Measurements from ENCODE around the gene IRAK2. TPM values are rescaled to one million over a fixed set of nuclear protein-coding genes. Genes with fewer than 3 reads are reported as not detected.

IRAK2 gene
- total RNA-seq, 1 donor from 2014 or later, result 1.5 TPM

DNA sequence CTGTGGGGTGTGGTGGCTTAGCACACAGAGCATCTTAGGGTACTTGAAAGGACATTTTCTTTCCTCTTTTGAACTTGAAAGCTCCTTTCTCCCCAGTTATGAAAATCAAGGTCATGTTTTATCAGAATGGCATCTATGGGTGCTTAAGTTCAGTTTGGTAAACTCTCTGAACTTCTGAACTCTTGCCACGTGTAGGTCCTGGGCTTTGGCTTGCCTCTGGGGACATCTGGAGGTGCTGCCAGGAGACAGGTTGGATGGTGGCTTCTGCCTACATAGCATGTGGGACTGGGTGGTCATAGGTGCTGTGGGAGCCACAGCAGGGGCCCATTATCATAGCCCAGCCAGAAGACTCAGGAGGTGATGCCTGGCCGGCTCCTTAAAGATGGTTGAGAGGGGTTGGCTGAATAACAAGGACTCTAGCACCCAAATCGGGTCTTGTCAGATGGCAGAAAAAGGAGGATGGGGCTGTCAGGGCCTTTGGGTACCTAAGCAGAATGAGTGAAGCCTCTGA lies 112.5 kb downstream of the IRAK2 start:
- H3K36me3 Mint-ChIP-seq (ENCODE audit: unreplicated experiment), result peaks cover 27% of the 10 kb centered on the region
- H3K27me3 Mint-ChIP-seq (ENCODE audit: unreplicated experiment), result no peaks in the 10 kb centered on the region
- H3K4me1 Mint-ChIP-seq (ENCODE audit: unreplicated experiment), result peaks cover 17% of the 10 kb centered on the region
- no peak overlapping the region for H3K27ac Mint-ChIP-seq (ENCODE audit: unreplicated experiment)
- no peaks in the 10 kb centered on the region for H3K9me3 Mint-ChIP-seq (ENCODE audit: unreplicated experiment)
- no peak for DNase-seq (ENCODE audit: extremely low spot score, unreplicated experiment)
- H3K4me3 Mint-ChIP-seq (ENCODE audit: unreplicated experiment), result no peak overlapping the region
- TF ChIP-seq, protein P1, sequence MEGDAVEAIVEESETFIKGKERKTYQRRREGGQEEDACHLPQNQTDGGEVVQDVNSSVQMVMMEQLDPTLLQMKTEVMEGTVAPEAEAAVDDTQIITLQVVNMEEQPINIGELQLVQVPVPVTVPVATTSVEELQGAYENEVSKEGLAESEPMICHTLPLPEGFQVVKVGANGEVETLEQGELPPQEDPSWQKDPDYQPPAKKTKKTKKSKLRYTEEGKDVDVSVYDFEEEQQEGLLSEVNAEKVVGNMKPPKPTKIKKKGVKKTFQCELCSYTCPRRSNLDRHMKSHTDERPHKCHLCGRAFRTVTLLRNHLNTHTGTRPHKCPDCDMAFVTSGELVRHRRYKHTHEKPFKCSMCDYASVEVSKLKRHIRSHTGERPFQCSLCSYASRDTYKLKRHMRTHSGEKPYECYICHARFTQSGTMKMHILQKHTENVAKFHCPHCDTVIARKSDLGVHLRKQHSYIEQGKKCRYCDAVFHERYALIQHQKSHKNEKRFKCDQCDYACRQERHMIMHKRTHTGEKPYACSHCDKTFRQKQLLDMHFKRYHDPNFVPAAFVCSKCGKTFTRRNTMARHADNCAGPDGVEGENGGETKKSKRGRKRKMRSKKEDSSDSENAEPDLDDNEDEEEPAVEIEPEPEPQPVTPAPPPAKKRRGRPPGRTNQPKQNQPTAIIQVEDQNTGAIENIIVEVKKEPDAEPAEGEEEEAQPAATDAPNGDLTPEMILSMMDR (IDR thresholded peaks at IDR 0.05), result no peak

DNA sequence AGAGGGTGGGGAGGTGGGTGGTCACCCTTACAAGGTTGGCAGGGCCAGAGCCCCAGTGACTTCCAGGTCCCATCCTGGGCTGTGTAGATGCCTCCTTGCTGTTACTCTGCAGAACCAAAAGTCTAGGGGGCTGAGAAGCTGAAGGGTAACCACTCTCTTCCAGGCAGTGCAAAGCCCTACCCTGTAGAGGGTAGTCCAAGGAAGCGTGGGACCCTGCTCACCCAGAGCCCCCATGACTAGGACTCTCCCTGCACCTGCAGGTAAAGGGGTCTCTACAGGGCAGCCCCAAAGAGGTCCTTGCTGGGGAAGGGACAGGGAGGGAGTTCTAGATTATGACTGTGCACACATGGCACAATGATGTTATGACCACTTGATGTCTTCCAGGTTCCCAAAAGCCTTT lies 113.8 kb downstream of the IRAK2 start:
- Mint-ChIP-seq H3K4me1 (ENCODE audit: unreplicated experiment) (peaks cover 16% of the 10 kb centered on the region), H3K27me3 (ENCODE audit: unreplicated experiment) (no peaks in the 10 kb centered on the region), H3K36me3 (ENCODE audit: unreplicated experiment) (peaks cover 20% of the 10 kb centered on the region), H3K27ac (ENCODE audit: unreplicated experiment) (no peak overlapping the region), H3K9me3 (ENCODE audit: unreplicated experiment) (no peaks in the 10 kb centered on the region), H3K4me3 (ENCODE audit: unreplicated experiment) (no peak overlapping the region)
- DNase-seq (ENCODE audit: extremely low spot score, unreplicated experiment), result no peak
- TF ChIP-seq, protein P1 (IDR thresholded peaks at IDR 0.05), result no peak

DNA sequence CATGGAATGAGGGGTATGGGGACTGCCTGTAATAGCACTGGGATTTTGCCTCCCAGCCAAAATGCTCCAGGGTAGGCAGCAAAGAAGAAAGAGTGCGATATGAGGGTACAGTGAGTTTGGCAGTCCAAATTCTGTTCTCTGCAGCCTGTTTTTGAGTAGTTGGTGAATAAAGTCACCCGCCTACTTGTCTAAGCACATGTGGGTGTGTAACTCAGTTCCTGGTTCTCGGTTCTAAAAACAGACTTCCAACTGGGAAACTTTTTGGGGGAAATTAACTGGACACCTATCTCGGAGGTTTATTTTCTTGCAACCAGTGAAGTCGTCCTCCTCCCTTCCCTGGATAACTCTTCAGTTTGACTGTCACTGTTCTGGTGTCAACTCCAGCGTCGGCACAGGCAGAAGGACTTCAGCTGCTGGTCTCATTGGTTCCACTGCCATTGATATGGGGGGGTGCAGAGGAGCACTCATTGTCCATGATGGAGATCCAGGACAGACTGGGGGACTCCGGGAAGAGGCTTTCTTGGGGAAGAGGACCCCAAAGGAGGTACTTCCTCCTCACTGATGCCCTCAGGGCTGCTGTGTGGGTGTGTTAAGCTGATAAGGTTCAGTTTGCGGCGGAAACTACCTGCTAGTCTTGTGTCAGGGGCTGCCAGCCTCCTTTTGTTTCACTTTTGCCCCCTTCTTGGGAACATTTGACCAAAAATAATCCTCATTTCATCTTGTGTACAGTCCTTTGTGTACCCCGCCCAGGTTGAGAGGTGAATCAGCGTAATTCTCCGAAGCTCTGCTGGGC lies 114.9 kb downstream of the IRAK2 start:
- no peak overlapping the region for H3K4me3 Mint-ChIP-seq (ENCODE audit: unreplicated experiment)
- H3K36me3 Mint-ChIP-seq (ENCODE audit: unreplicated experiment), result peaks cover 19% of the 10 kb centered on the region
- no peaks in the 10 kb centered on the region for H3K27me3 Mint-ChIP-seq (ENCODE audit: unreplicated experiment)
- H3K9me3 Mint-ChIP-seq (ENCODE audit: unreplicated experiment), result no peaks in the 10 kb centered on the region
- DNase-seq (ENCODE audit: extremely low spot score, unreplicated experiment), result no peak
- no peak overlapping the region for H3K27ac Mint-ChIP-seq (ENCODE audit: unreplicated experiment)
- TF ChIP-seq, protein P1 (IDR thresholded peaks at IDR 0.05), result no peak
- peaks cover 7% of the 10 kb centered on the region for H3K4me1 Mint-ChIP-seq (ENCODE audit: unreplicated experiment)

DNA sequence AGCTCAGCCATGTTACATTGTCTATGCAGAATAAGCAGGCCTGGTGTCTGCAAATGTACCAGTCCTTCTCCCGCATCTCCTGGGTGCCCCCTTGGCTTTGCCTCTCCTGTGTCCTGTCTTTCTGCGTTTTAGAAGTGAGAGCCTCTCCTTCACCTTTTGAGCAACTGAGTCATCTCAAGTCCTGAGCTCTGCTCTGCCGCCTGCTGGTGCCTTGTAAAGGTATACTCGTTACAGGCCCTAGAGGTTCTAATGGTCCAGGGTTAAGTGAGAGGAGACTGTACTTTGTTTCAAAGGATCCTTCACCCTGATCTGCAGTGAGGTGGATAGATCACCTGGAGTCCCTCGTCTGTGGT lies 115.4 kb downstream of the IRAK2 start:
- H3K4me1 Mint-ChIP-seq (ENCODE audit: unreplicated experiment), result peaks cover 7% of the 10 kb centered on the region
- H3K4me3 Mint-ChIP-seq (ENCODE audit: unreplicated experiment), result no peak overlapping the region
- peaks cover 19% of the 10 kb centered on the region for H3K36me3 Mint-ChIP-seq (ENCODE audit: unreplicated experiment)
- no peaks in the 10 kb centered on the region for H3K27me3 Mint-ChIP-seq (ENCODE audit: unreplicated experiment)
- no peak overlapping the region for H3K27ac Mint-ChIP-seq (ENCODE audit: unreplicated experiment)
- TF ChIP-seq, protein P1 (IDR thresholded peaks at IDR 0.05), result no peak
- H3K9me3 Mint-ChIP-seq (ENCODE audit: unreplicated experiment), result no peaks in the 10 kb centered on the region
- DNase-seq (ENCODE audit: extremely low spot score, unreplicated experiment), result no peak

DNA sequence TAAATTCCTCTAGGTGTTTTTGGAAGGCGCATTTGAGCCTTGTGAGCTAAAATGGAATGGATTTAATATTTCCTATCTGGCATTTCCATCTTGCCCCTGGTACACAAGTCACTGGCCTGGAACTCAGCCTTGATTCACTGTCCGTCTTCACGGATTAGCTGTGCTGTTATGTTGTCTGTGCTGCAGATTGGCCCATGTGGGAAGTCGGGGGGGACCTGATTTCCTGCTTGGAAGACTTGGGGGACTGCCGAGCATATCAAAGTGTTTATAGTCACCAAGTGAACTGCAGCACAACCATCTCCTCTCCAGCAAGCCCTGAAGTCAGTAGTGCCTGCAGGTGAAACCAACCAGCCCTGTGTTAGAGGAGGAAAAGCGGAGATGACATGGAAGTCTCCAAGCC lies 115.9 kb downstream of the IRAK2 start:
- Mint-ChIP-seq H3K36me3 (ENCODE audit: unreplicated experiment) (peaks cover 19% of the 10 kb centered on the region), H3K4me1 (ENCODE audit: unreplicated experiment) (peaks cover 7% of the 10 kb centered on the region), H3K4me3 (ENCODE audit: unreplicated experiment) (no peak overlapping the region), H3K27ac (ENCODE audit: unreplicated experiment) (no peak overlapping the region), H3K27me3 (ENCODE audit: unreplicated experiment) (no peaks in the 10 kb centered on the region), H3K9me3 (ENCODE audit: unreplicated experiment) (no peaks in the 10 kb centered on the region)
- DNase-seq (ENCODE audit: extremely low spot score, unreplicated experiment), result no peak
- TF ChIP-seq, protein P1 (IDR thresholded peaks at IDR 0.05), result no peak
